ENCODE results near the gene TTK.
"Not testable (repeated sequence)": the region's sequence is repeated elsewhere in the genome, so short reads cannot be mapped to it uniquely, and the experiment has no call there.

The TTK gene

DNA sequence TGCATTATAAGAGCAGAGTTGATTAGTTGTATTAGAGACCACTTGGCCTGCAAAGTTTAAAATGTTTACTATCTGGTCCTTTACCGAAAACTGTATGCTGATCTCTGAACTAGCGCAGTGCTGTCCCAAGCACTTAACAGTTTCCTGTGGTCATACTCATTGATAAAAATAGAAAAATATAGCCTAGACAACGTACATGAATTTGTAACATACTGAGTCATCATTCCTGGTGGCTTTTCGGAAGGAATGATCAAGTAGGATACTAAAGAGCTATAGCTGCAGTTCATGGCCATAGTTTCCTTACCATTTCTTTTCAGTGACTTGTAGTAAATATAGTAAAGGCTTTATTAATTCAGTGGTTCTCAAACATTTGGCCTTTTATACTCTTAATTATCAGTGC is 18.4 kb downstream of the TTK start:
- DNase-seq, result no peak

DNA sequence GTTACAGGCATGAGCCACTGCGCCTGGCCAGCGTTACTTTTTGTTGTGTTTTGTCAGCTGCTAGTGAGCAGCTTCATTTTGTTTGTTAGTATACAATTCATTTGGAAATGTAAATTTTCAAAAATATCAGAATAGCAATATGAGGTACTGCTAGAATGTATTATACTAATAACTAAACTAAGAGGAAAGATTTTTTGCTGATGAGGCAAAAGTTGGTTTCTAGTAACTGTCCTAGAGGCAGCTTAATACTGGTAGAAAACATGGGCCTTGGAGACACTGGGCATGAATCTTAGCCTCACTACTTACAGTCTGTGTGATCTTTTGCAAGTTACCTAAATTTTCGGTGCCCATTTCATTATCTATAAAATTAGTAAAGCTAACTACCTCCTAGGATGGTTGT is 24.1 kb downstream of the TTK start:
- no peak for DNase-seq

DNA sequence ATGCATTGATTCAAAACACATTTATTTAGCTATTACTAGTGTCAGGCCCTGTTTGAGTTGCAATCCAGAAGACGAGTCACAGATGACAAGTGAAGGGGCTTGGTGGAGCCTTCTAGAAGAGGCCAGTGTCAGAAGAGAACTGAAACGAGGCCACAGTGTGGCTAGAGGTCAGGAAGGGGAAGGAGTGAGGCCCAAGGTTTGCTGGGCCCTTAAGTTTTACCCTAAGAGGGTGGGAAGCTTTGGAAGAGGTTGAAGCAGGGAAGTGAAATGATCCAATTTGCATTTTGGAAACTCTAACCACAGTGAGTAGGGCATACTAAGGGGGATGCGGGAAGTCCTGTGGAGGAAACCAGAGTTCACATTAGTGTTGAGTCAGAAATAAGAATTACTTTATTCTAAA is 25.0 kb downstream of the TTK start:
- no peak for DNase-seq

DNA sequence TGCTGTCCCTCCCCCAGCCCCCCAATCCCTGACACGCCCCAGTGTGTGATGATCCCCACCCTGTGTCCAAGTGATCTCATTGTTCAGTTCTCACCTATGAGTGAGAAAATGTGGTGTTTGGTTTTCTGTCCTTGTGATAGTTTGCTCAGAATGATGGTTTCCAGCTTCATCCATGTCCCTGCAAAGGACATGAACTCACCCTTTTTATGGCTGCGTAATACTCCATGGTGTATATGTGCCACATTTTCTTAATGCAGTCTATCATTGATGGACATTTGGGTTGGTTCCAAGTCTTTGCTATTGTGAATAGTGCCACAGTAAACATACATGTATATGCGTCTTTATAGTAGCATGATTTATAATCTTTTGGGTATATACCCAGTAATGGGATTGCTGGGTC is 43.8 kb downstream of the TTK start:
- DNase-seq, result not testable (repeated sequence)

DNA sequence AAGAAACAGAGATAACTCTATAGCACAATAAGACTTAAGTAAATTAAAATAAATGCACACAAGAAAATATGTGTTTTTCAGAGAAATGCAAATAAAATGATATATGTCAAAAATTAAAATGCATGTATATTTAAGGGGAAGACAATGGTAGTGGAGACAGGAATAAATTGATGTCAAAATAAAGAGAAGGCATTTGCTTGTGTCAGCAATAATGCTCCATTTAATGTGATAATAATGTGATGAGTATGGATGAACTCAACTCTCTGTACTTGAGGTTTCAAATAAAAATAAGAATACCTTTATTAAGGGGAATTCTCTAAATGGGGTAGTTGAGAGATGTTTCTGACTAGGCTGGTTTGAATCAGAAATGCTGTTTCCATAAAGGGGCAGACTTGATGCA is 56.3 kb downstream of the TTK start:
- no peak for DNase-seq

DNA sequence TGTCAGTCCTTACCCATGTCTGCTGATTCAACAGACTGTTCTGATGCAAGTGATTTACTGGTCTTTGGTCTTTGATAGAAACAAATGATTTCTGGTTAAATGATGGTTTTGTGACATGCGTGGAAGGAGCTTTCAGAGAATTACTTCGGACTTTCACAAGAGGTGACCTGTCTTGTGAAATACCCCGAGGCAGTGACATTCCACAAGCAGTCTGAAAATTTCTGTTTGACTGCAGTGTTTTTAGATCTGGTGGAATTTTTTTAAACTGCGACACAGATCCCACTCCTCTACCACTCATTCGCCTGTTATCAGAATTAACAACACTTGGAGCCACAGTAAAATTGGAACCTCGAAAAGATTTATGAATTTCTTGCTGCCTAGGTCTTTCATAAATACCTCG is 63.7 kb downstream of the TTK start:
- DNase-seq, result not testable (repeated sequence)

DNA sequence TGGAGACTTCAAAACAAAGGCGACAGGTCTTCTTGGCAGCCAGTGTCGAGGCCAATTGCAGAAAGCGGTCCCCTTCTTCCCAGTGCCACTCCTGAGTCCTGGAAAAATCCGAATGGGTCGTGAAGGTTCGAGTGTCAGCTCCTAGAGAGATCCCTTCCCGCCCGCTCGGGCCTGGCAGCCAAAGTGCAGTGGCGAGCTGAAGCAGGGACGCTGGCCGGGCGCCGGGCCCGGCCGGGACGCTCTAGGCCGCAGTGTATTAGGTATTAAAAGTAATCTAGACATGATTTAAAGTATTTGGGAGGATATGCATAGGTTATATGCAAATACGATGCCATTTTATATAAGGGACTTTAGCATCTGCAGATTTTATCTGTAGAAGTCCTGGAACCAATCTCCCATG is 66.0 kb downstream of the TTK start:
- not testable (repeated sequence) for DNase-seq

DNA sequence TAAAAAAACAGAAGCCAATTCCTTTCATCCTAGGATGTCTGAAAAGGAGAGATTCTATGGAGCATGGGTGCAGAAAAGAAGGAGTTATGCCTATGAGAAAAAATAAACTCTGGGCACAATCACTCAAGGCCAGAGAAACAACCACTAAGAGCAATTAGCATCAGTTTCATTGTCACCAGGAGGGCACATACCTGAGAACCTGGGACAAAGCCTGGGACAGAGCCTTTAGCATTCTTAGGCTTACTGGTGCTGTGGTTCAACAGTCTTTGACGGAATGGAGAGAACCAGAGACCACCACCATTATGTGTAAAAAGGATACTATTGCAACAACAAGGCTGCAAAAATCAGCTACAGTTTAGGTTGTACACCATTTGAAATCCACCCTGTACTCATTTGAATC is 72.6 kb downstream of the TTK start:
- DNase-seq, result no peak

DNA sequence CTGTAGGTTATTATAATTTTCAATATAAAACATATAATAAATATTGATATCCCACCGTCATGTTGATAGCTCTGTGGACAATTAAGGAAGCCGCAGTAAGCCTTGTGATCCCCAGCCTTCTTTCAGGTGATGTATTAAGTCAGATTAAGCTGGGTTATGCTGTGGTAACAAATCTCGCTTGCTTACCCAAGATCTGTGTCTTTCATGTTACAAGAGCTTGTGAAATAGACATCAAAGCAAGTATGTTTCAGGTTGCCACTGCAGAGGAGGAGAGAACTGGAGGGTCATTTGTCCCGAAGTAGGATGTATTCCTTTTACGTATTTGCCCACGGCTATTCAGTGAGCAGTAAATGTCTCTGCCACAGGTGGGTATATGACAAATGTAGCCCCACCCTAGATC is 84.2 kb downstream of the TTK start:
- no peak for DNase-seq

DNA sequence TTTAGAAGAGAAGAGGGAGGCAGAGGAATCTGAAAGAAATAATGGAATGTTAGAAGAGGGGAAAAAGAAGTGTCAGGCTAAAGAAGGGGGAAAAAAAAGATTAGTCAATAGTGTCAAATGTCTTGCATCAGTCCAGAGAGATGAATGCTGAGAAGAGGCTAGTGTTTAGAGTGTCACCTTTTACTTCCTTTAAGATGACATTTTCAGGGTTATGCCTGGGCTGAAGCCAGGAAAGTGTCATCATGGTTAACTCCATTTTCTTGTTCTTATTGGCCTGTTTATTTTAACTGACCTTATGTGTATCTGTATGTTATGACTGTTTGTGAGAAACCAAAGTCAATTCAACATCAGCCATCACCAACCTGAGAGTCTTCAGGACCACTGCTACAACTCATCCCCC is 87.1 kb downstream of the TTK start:
- DNase-seq, result no peak

All from CD4-positive, alpha-beta T cell treated with Interferon alpha-2 for 1 hour (primary cell).